Measurements from ENCODE around the gene ABCC11.
A peak's percentile ranks its signal among the peaks of the same experiment; 100 is the strongest.

The ABCC11 gene

GRCh38 chr16:48157794-48158193 lies 89.5 kb downstream of the ABCC11 start:
- DNase-seq: no peak

GRCh38 chr16:48157302-48157701 lies 90.0 kb downstream of the ABCC11 start:
- no peak for DNase-seq

- DNase-seq: peak; percentile 7 to 38
Measured at GRCh38 chr16:48156790-48157209, 90.5 kb downstream of the ABCC11 start.

- no peak for DNase-seq
Measured at GRCh38 chr16:48155926-48156789, 91.2 kb downstream of the ABCC11 start, which contains the start of gene ABCC12. Gene ABCC12 (minus strand): TSS chr16:48155993. CDS start chr16:48146424, 9,569 bp downstream.

GRCh38 chr16:48153774-48154173 lies 93.6 kb downstream of the ABCC11 start:
- DNase-seq: no peak

GRCh38 chr16:48152226-48152625 lies 95.1 kb downstream of the ABCC11 start:
- no peak for DNase-seq

GRCh38 chr16:48150707-48151106 lies 96.6 kb downstream of the ABCC11 start:
- no peak for DNase-seq

GRCh38 chr16:48146710-48147109 lies 100.6 kb downstream of the ABCC11 start:
- no peak for DNase-seq

GRCh38 chr16:48146131-48146530 lies 101.2 kb downstream of the ABCC11 start:
- DNase-seq: no peak

- DNase-seq: no peak
Measured at GRCh38 chr16:48143812-48144368, 103.4 kb downstream of the ABCC11 start.

- no peak for DNase-seq
Measured at GRCh38 chr16:48140821-48141220, 106.5 kb downstream of the ABCC11 start.

GRCh38 chr16:48139517-48139916 lies 107.8 kb downstream of the ABCC11 start:
- DNase-seq: no peak

- no peak for DNase-seq
Measured at GRCh38 chr16:48138543-48138942, 108.8 kb downstream of the ABCC11 start.

GRCh38 chr16:48137822-48138221 lies 109.5 kb downstream of the ABCC11 start:
- no peak for DNase-seq

GRCh38 chr16:48136547-48137360 lies 110.6 kb downstream of the ABCC11 start:
- DNase-seq: no peak

GRCh38 chr16:48133455-48134211 lies 113.7 kb downstream of the ABCC11 start:
- no peak for DNase-seq

- DNase-seq: no peak
Measured at GRCh38 chr16:48132696-48133095, 114.6 kb downstream of the ABCC11 start.

GRCh38 chr16:48131201-48131935 lies 116.0 kb downstream of the ABCC11 start:
- DNase-seq: no peak

GRCh38 chr16:48129926-48130325 lies 117.4 kb downstream of the ABCC11 start:
- DNase-seq: no peak

GRCh38 chr16:48128769-48129168 lies 118.6 kb downstream of the ABCC11 start:
- no peak for DNase-seq

- DNase-seq: peak; percentile 29 to 74
Measured at GRCh38 chr16:48126801-48127644, 120.3 kb downstream of the ABCC11 start.

All from NCI-H187 (cell line).